Erythroblast (primary cell): Measurements from ENCODE around the gene MED12L.

Experiments used
- GATA1 ChIP-seq: IDR thresholded peaks from 2 replicates; pipeline ENCODE4 v1.6.1; 2011; ENCODE audit warnings: low read depth, mild to moderate bottlenecking, control low read depth, low read length, moderate library complexity
- POLR2A ChIP-seq: IDR thresholded peaks from 2 replicates; pipeline ENCODE4 v1.6.1; 2011; ENCODE audit warnings: mild to moderate bottlenecking, low read length

DNA sequence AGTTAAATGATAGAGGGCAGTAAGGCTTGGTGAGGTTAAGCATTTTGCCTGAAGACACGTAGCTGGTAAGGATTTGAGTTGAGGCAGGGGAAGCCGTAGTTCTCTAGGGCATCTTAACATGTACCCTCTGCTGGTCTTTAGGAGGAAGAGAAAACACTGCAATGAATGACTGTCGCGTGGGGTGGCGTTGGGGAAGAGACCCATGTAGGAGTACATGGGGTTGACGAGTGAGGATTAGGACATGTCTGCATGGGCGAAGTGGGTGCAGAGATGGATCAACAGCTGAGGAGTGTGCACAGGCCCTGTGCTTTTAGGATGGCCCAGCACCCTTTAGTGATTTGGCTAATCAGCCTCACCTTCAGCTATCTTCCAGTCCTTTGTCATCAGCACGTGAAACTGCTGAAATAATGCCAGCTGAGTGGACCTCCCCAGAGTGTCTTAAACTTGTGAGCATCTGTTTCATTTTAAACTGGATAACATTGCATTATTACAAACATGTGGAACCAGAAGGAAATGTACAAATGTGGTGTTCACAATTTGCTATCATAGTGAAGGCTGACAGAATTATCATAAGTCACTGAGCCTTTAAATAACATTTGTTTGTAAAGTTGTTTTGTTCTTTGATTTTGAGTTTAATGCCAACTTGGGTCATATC, 177.5 kb downstream of the MED12L start:
- TF ChIP-seq POLR2A, result no peak
- no peak for TF ChIP-seq GATA1
